Measurements from ENCODE around the gene KRT8.
"Not testable (repeated sequence)": the region's sequence is repeated elsewhere in the genome, so short reads cannot be mapped to it uniquely, and the experiment has no call there.

KRT8 gene

GRCh38 chr12:52901715-52902541, 2.9 kb downstream of the KRT8 start:
- DNase-seq: no peak

GRCh38 chr12:52900896-52901714, 3.8 kb downstream of the KRT8 start:
- no peak for DNase-seq

GRCh38 chr12:52900166-52900895, 4.5 kb downstream of the KRT8 start:
- DNase-seq: no peak

DNA sequence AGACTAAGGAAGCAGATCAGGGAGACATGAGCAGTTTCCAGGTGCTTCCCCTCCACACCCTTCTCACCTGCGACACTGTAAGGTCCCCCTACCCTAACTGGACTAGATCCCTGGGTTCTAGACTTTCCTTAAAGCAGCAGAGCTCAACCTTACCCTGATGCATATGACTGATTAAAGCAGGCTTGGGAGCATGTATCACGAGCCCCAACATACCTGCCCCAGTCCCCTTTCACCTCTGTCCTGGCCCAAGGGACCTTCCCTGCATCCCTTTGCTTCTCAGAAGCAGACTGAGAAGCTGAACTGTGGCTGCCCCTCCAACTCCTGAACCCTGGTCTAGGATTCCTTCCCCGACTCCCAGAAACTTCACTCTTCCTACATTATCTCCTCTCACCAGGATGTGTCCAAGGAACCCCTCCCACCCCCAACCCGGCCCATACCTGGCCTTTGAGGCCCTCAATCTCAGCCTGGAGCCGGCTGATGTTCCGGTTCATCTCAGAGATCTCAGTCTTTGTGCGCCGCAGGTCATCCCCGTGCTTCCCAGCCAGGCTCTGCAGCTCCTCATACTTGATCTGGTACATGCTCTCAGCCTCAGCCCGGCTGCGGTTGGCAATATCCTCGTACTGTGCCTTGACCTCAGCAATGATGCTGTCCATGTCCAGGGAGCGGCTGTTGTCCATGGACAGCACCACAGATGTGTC, 5.4 kb downstream of the KRT8 start:
- DNase-seq: no peak

DNA sequence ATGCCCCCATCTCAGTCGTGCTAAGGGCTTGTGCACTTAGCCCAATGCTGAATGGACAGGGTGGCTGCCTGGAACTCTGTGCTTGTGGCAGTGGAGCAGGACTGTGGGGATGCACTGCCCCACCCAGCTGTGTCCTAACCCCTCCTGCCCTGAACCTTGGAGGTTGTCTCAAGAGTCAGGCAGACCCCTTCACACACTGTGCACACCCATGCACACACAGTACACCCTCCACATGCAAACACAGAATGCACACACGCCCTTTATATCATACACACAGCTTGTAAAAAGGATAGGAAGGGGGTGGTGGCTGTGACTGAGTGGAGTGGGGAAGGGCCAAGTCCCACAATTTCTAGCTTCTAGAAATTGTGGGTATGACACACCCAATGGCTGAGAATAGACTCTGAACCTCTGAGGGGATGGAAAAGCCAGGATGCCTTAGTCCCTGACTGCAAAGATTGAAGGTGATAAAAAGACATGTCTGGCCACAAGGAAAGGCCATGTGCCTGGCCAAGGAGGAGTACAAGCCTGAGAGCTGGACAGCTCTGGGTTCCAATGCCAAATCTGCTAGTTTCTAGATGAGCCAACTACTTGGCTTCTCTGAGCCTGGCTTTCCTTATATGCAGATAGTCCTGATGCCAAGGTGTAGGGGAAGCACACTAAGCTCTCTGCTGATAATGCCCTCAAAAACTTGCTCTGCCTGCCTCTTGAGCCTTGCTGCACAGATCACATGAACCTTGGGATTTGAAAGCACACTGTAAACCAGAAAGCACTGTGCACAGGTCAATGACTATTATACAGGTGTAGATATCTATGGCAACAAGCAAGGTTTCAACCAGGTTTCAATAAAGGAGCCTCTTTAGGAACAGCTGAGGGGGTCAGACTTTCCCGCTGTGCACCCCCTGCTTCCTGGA, 8.4 kb downstream of the KRT8 start:
- no peak for DNase-seq

- no peak for DNase-seq
Observed at GRCh38 chr12:52895726-52896189, 9.1 kb downstream of the KRT8 start.

DNA sequence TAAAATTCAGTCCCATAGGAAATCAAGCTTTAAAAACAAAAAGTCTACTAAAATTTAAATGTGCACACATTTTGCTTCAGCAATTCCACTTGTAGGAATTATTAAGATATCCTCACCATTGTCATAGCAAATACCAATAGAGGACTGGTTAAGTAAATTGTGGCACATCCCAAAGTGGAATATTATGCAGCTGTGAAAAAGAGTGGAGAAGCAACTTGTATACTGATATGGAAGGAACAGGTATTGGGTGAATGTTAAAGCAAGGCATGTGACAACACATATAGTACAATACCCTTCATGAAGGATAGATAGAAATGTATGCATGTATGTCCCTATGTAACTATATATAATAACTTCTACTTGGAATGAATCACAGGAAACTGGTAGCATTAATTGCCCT, 11.9 kb downstream of the KRT8 start:
- DNase-seq: no peak

DNA sequence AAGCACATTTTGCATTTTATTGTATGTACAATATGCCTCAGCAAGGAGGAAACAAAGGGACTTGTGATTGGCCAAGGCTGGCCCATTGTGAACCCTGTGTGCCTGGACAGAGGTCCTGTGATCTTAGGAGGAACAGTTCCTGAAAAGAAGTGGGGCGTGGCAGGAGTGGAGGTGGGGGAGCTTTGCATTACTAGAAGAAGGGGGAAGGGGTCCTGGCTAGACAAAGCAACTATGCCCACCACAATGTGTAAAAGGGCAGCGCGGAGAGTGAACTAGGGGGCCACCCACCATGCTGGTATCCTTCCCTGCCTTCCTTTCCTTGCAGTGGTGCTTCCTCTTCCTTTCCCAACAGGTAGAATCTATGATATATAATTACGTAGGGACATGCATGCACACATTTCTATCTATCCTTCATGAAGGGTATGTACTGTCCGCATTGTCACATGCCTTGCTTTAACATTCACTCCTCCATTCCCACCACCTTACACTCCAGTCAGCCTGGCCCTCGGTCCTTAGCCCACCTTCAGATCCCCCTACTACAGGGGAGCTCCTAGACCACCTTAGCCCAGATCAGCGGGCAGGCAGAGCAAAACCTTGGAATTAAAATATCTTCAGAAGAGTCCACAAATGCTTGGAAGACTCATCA, 12.5 kb downstream of the KRT8 start:
- no peak for DNase-seq

DNA sequence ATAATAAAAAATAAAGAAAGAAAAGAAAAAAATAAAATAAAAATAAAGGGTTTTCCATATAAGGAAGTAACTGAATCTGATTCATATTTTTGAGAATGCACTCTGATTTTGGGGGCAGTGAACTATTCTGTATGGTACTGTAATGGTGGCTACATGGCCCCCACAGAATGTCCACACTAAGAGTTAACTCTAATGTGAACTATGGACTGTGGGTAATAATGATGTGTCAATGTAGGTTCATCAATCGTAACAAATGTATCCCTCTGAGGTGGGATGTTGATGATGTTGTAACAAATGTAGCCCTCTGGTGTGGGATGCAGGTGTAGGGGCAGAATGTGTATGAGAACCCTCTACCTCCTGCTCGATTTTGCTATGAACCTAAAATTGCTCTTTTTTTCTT, 13.8 kb downstream of the KRT8 start:
- DNase-seq: no peak

- no peak for DNase-seq
Observed at GRCh38 chr12:52890417-52890816, 14.5 kb downstream of the KRT8 start.

DNA sequence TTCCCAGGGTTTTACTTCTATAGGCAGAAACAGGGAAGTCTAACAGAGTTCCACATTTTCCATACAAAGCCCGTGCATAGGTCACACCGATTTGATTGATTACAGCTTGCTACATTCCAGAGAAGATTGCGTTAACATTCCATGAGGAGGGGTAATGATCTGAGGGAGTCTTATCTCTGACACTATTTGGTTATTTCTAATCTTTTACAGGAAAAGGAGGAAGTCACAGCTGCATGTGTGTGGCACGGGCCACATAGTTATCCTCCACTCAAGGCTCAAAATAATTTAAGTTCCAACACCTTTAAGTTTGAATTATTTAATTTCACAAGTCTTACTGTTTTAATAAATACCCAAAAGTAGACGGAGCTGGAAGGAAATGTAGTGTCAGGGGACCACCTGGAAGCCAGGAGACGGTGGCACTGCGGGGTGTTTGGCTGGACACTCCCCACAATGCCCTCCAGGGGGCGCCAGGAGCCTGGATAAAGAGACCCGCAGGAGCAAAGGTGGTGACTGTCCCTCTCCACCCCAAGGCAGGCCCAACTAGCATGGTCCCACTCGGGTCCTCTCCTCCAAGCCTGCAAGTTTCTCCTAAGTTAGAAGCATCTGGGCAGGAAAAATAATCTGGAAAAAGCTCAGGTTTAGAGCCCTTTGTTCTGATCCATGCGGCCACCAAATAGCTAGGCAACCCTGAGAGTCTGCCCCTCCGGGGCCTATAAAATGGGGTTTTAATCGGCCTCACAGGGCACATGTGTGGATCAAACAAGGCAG, 20.2 kb downstream of the KRT8 start:
- peak; percentile 32 to 74 (median 61) for DNase-seq

- DNase-seq: not testable (repeated sequence)
Observed at GRCh38 chr12:52880499-52880898, 24.4 kb downstream of the KRT8 start.

- DNase-seq: peak; percentile 30 to 72 (median 56)
Observed at GRCh38 chr12:52879394-52880351, 25.2 kb downstream of the KRT8 start.

- no peak for DNase-seq
Observed at GRCh38 chr12:52878507-52879393, 26.1 kb downstream of the KRT8 start.

DNA sequence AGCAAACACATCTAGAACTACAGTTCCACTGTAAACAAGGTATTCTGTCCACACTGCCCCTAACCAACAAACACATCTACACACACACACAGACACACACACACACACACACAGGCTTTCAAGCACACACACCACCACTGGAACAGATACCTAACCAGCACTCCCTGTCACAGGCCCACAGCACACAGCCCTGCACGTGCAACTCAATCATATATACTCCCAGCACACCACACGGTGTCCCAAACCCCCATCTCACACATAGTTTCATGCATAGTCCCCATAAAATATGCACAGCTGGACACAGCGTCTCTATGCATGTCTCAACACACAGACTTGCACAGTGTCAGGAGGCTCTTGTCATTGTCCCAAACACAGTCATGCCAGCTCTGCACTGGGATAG, 27.6 kb downstream of the KRT8 start:
- DNase-seq: no peak

DNA sequence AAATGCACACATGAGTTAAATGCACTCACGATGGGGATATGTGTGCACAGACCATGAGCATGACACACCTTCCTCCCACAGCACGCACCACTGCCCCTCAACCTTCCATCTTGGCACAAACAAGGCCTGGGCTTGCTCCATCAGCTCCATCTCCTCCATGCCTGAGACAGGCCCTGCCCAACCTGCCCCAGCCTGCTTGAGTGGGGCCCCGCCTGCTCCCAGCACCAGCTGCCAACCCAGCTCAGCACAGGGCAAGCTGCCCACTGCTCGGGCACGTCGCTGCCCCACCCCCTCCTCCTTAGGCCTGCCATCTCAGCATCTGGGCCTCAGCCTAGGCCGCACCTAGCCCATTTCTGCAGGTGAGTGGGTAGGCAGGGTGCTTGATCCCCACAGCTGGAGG, 28.5 kb downstream of the KRT8 start:
- DNase-seq: no peak

GRCh38 chr12:52874573-52875435, 30.1 kb downstream of the KRT8 start:
- no peak for DNase-seq
